Stimulated activated CD8-positive, alpha-beta memory T cell treated with anti-CD3 and anti-CD28 coated beads, Interleukin-12 subunit alpha, Interleukin-12 subunit beta, amount 100 ng/mL, for 1 hour (primary cell): ENCODE data around the gene TPRA1.

ENCODE experiments used
- DNase-seq: peaks from one replicate; pipeline ENCODE4 v3.0.0-alpha.2; 2020; ENCODE audit warnings: low read depth

Gene TPRA1

GRCh38 chr3:127560051-127560787 lies 30.3 kb downstream of the TPRA1 start:
- no peak for DNase-seq

GRCh38 chr3:127556565-127556964 lies 34.0 kb downstream of the TPRA1 start:
- DNase-seq = no peak

- no peak for DNase-seq
Observed at GRCh38 chr3:127555108-127555507, 35.4 kb downstream of the TPRA1 start.

GRCh38 chr3:127552038-127552437 lies 38.5 kb downstream of the TPRA1 start:
- DNase-seq = no peak

- DNase-seq = no peak
Observed at GRCh38 chr3:127551178-127551577, 39.4 kb downstream of the TPRA1 start.

GRCh38 chr3:127550468-127551157 lies 39.9 kb downstream of the TPRA1 start:
- DNase-seq = no peak

- no peak for DNase-seq
Observed at GRCh38 chr3:127549826-127550467, 40.6 kb downstream of the TPRA1 start.

GRCh38 chr3:127547761-127548605 lies 42.5 kb downstream of the TPRA1 start:
- DNase-seq = peak; percentile 57

- DNase-seq = no peak
Observed at GRCh38 chr3:127546970-127547733, 43.4 kb downstream of the TPRA1 start.

- no peak for DNase-seq
Observed at GRCh38 chr3:127546554-127546953, 44.0 kb downstream of the TPRA1 start.

- DNase-seq = no peak
Observed at GRCh38 chr3:127545711-127546457, 44.6 kb downstream of the TPRA1 start.

GRCh38 chr3:127545216-127545615 lies 45.3 kb downstream of the TPRA1 start:
- DNase-seq = no peak

- DNase-seq = no peak
Observed at GRCh38 chr3:127544803-127545201, 45.7 kb downstream of the TPRA1 start.

GRCh38 chr3:127544192-127544802 lies 46.2 kb downstream of the TPRA1 start:
- peak; percentile 54 for DNase-seq

GRCh38 chr3:127543441-127543840 lies 47.1 kb downstream of the TPRA1 start:
- DNase-seq = no peak

- no peak for DNase-seq
Observed at GRCh38 chr3:127542441-127542952, 48.0 kb downstream of the TPRA1 start.

GRCh38 chr3:127541320-127541719 lies 49.2 kb downstream of the TPRA1 start:
- no peak for DNase-seq

GRCh38 chr3:127539366-127540060 lies 51.0 kb downstream of the TPRA1 start:
- DNase-seq = no peak

- DNase-seq = no peak
Observed at GRCh38 chr3:127538569-127538968, 52.0 kb downstream of the TPRA1 start.
